DOHH2 (cell line): ENCODE results near the gene ZNF627.

Experiments used
- H3F3A ChIP-seq: fragments of 200-600 bp; sonication (generic), shearing (Covaris generic); 2 replicates; pipeline ENCODE4 v1.6.0; 2016; ENCODE audit warnings: antibody characterized with exemption, mild to moderate bottlenecking; ENCODE audit not compliant: control insufficient read depth, insufficient read depth
- H3K27ac ChIP-seq: fragments of 200-600 bp; sonication (generic); 2 replicates; pipeline ENCODE4 v1.5.1; 2014; ENCODE audit warnings: low read depth, mild to moderate bottlenecking, low read length, moderate library complexity
- H3K27me3 ChIP-seq: fragments of 200-600 bp; sonication (generic); 2 replicates; pipeline ENCODE4 v1.6.1; 2014; ENCODE audit warnings: mild to moderate bottlenecking, low read length, mixed read lengths; ENCODE audit not compliant: control insufficient read depth
- H3K36me3 ChIP-seq: fragments of 200-600 bp; sonication (generic); 2 replicates; pipeline ENCODE4 v1.6.1; 2014; ENCODE audit warnings: mild to moderate bottlenecking, low read length, moderate library complexity, mixed read lengths; ENCODE audit not compliant: control insufficient read depth
- H3K4me1 ChIP-seq: fragments of 200-600 bp; sonication (generic); 2 replicates; pipeline ENCODE4 v1.6.1; 2014; ENCODE audit warnings: mild to moderate bottlenecking, low read length, mixed read lengths; ENCODE audit not compliant: control insufficient read depth
- H3K4me2 ChIP-seq: fragments of 200-600 bp; sonication (generic); 2 replicates; pipeline ENCODE4 v1.6.0; 2014; ENCODE audit warnings: mild to moderate bottlenecking, low read length, moderate library complexity
- H3K4me3 ChIP-seq: fragments of 200-600 bp; sonication (generic); 2 replicates; pipeline ENCODE4 v1.5.1; 2014; ENCODE audit warnings: mild to moderate bottlenecking, low read length, mixed read lengths
- H3K79me2 ChIP-seq: fragments of 200-600 bp; sonication (generic); 2 replicates; pipeline ENCODE4 v1.6.1; 2014; ENCODE audit warnings: mild to moderate bottlenecking, low read length, mixed read lengths; ENCODE audit not compliant: control insufficient read depth
- H3K9me2 ChIP-seq: fragments of 200-600 bp; sonication (generic); replicated peaks from 2 replicates; pipeline ENCODE4 v1.6.1; 2014; ENCODE audit warnings: mild to moderate bottlenecking, low read length, mixed read lengths; ENCODE audit not compliant: control insufficient read depth
- H3K9me3 ChIP-seq: fragments of 200-600 bp; sonication (generic); 2 replicates; pipeline ENCODE4 v1.6.1; 2014; ENCODE audit warnings: antibody characterized with exemption, low read length, mixed read lengths; ENCODE audit not compliant: control insufficient read depth, insufficient read depth
- H4K20me1 ChIP-seq: fragments of 200-600 bp; sonication (generic); 2 replicates; pipeline ENCODE4 v1.6.0; 2014; ENCODE audit warnings: low read depth, mild to moderate bottlenecking, antibody characterized with exemption, low read length, moderate library complexity; ENCODE audit not compliant: control insufficient read depth, insufficient read depth
- CTCF ChIP-seq: fragments of 200-600 bp; sonication (generic); IDR thresholded peaks from one replicate; pipeline ENCODE4 v1.5.1; 2014; ENCODE audit warnings: antibody characterized with exemption, mild to moderate bottlenecking, low read depth, low read length; ENCODE audit not compliant: poor library complexity, severe bottlenecking
- EZH2phosphoT487 ChIP-seq: fragments of 200-600 bp; sonication (generic); IDR thresholded peaks from 2 replicates; pipeline ENCODE4 v1.6.1; 2017; ENCODE audit warnings: borderline replicate concordance, mild to moderate bottlenecking, antibody characterized with exemption, low read length, moderate library complexity, mixed read lengths

The ZNF627 gene

GRCh38 chr19:11649941-11650340, 52.7 kb downstream of the ZNF627 start:
- H3K9me2 ChIP-seq, result no peaks in the 10 kb centered on the region
- H4K20me1 ChIP-seq, result no peaks in the 10 kb centered on the region
- H3K4me2 ChIP-seq, result no peak overlapping the region
- H3K79me2 ChIP-seq, result no peaks in the 10 kb centered on the region
- H3K4me3 ChIP-seq, result no peak overlapping the region
- no peaks in the 10 kb centered on the region for H3K4me1 ChIP-seq
- H3F3A ChIP-seq, result no peaks in the 10 kb centered on the region
- TF ChIP-seq EZH2phosphoT487, result no peak
- TF ChIP-seq CTCF, result no peak
- peaks cover 16% of the 10 kb centered on the region for H3K36me3 ChIP-seq
- peaks cover 19% of the 10 kb centered on the region for H3K9me3 ChIP-seq
- H3K27ac ChIP-seq, result no peak overlapping the region
- no peaks in the 10 kb centered on the region for H3K27me3 ChIP-seq

GRCh38 chr19:11651062-11651461, 53.8 kb downstream of the ZNF627 start:
- Histone ChIP-seq H3K9me2 (no peaks in the 10 kb centered on the region), H3F3A (no peaks in the 10 kb centered on the region), H3K9me3 (peaks cover 19% of the 10 kb centered on the region), H3K4me3 (no peak overlapping the region), H3K27me3 (no peaks in the 10 kb centered on the region), H3K79me2 (no peaks in the 10 kb centered on the region), H3K4me1 (no peaks in the 10 kb centered on the region), H3K4me2 (no peak overlapping the region), H3K27ac (no peak overlapping the region), H3K36me3 (peaks cover 16% of the 10 kb centered on the region), H4K20me1 (no peaks in the 10 kb centered on the region)
- TF ChIP-seq EZH2phosphoT487, result no peak
- TF ChIP-seq CTCF, result no peak

- peaks cover 19% of the 10 kb centered on the region for H3K9me3 ChIP-seq
- no peak for TF ChIP-seq EZH2phosphoT487
- TF ChIP-seq CTCF, result no peak
- H3K27me3 ChIP-seq, result no peaks in the 10 kb centered on the region
- no peaks in the 10 kb centered on the region for H3F3A ChIP-seq
- H3K9me2 ChIP-seq, result no peaks in the 10 kb centered on the region
- H3K27ac ChIP-seq, result no peak overlapping the region
- H3K4me1 ChIP-seq, result no peaks in the 10 kb centered on the region
- H3K4me2 ChIP-seq, result no peak overlapping the region
- no peaks in the 10 kb centered on the region for H4K20me1 ChIP-seq
- H3K36me3 ChIP-seq, result peaks cover 16% of the 10 kb centered on the region
- H3K4me3 ChIP-seq, result no peak overlapping the region
- H3K79me2 ChIP-seq, result no peaks in the 10 kb centered on the region
Observed at GRCh38 chr19:11652056-11652455, 54.8 kb downstream of the ZNF627 start.

GRCh38 chr19:11652492-11652891, 55.2 kb downstream of the ZNF627 start:
- H3K4me3 ChIP-seq, result no peak overlapping the region
- no peaks in the 10 kb centered on the region for H3K4me1 ChIP-seq
- TF ChIP-seq CTCF (no peak), EZH2phosphoT487 (no peak)
- H3K9me2 ChIP-seq, result no peaks in the 10 kb centered on the region
- no peaks in the 10 kb centered on the region for H3F3A ChIP-seq
- H3K36me3 ChIP-seq, result peaks cover 16% of the 10 kb centered on the region
- H3K27me3 ChIP-seq, result no peaks in the 10 kb centered on the region
- no peak overlapping the region for H3K4me2 ChIP-seq
- H3K27ac ChIP-seq, result no peak overlapping the region
- peaks cover 19% of the 10 kb centered on the region for H3K9me3 ChIP-seq
- no peaks in the 10 kb centered on the region for H4K20me1 ChIP-seq
- no peaks in the 10 kb centered on the region for H3K79me2 ChIP-seq
